Epithelial cell of esophagus (primary cell): ENCODE data around the gene RNF115.

Source experiments
- DNase-seq: peaks from one replicate; pipeline ENCODE4 v3.0.0; 2010; ENCODE audit warnings: low read depth
- H3K4me3 ChIP-seq: 2 replicates; pipeline ENCODE4 v1.5.1; 2011; ENCODE audit warnings: mild to moderate bottlenecking, low read length, control low read depth
- CTCF ChIP-seq: IDR thresholded peaks from 2 replicates; pipeline ENCODE4 v1.5.1; 2011; ENCODE audit warnings: low read depth, mild to moderate bottlenecking, low read length, control low read depth, inconsistent platforms; ENCODE audit not compliant: insufficient read depth; ENCODE audit errors: missing control alignments

The RNF115 gene

DNA sequence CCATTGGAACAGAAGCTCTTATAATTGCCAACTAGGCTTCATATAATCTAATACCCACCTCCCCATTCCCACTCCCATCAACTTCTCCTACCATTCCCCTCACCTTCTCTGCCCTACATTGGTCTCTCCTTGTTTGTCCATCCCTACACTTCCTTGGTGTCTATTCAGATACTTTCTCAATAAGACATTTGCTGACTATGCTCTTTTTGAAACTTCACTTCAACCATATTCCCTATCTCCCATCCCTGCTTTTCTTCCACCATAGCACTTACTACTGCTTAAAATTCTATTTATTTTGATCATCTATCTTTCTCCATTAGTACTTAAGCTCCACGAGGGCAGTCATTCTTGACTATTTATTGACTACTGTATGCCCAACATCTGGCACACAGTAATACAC, 64.2 kb downstream of the RNF115 start:
- no peak overlapping the region for H3K4me3 ChIP-seq
- no peak for TF ChIP-seq CTCF
- DNase-seq: no peak

DNA sequence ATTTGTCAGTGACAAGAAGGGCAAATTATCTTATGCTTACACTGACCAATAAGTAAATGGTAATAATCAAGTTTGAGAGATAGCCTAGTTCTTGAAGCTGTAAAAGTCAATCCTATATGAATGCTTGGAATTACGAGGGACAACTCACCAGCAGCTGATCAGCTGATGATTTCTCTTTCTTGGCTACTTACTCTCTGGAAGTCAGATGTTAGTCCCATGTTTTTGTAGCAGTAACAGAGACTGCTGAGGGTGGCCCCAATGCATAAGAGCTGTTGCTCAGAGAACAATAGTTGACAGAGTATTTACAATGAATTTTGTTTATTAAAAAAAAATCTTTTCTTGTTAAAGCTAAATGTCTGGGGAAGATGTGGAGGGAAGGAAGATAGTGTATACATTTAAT, 65.3 kb downstream of the RNF115 start:
- TF ChIP-seq CTCF: no peak
- H3K4me3 ChIP-seq: no peak overlapping the region
- DNase-seq: no peak

GRCh38 chr1:145758116-145758515, 65.8 kb downstream of the RNF115 start:
- TF ChIP-seq CTCF: no peak
- no peak overlapping the region for H3K4me3 ChIP-seq
- DNase-seq: no peak

DNA sequence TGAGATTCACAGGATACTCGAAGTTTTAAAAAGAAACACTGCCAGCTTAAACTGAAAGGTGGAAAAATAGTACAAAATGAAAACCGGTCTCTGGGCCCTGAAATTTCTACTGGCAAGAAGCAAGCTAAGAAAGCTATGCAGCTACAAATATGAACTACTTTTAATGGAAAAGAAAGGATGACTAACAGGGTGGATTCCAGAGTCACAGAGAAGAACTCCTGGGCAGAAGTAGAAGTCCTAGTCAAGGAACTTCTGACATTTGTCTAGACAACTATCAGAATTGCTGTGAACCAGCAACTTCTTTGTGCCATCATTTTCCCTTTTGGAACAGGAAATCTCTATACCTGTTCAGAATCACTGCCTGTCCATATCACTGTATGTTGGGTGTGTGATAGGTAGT, 66.5 kb downstream of the RNF115 start:
- no peak for DNase-seq
- no peak overlapping the region for H3K4me3 ChIP-seq
- TF ChIP-seq CTCF: no peak

- no peak overlapping the region for H3K4me3 ChIP-seq
These were observed 72.3 kb downstream of the RNF115 start for GRCh38 chr1:145751491-145752037.

GRCh38 chr1:145750426-145750825, 73.5 kb downstream of the RNF115 start:
- DNase-seq: no peak
- TF ChIP-seq CTCF: no peak

More at GRCh38 chr1:145751491-145752037, 72.3 kb downstream of the RNF115 start:
- DNase-seq: peak; percentile 43
- no peak for TF ChIP-seq CTCF

More at GRCh38 chr1:145750426-145750825, 73.5 kb downstream of the RNF115 start:
- H3K4me3 ChIP-seq: no peak overlapping the region
